Keratinocyte (primary cell): Measurements from ENCODE around the gene SFT2D1. TPM values are rescaled to one million over a fixed set of nuclear protein-coding genes. Genes with fewer than 3 reads are reported as not detected.

Experiments
- DNase-seq: peaks from one replicate; pipeline ENCODE4 v3.0.0-alpha.2; 2011; ENCODE audit warnings: low read depth, missing footprints, low spot score
- FAIRE-seq: peaks from 2 replicates; lab custom pipeline; 2011; peaks lifted over from hg19 to GRCh38; lab: Jason Lieb, UNC
- H2AFZ ChIP-seq: 2 replicates; pipeline ENCODE4 v1.6.0; 2012; ENCODE audit warnings: low read length, control low read depth, inconsistent platforms; ENCODE audit not compliant: control insufficient read depth
- H3K27ac ChIP-seq: 2 replicates; pipeline ENCODE4 v1.5.1; 2011; ENCODE audit warnings: low read length; ENCODE audit not compliant: control insufficient read depth, insufficient read depth
- H3K27me3 ChIP-seq: 3 replicates; pipeline ENCODE4 v1.6.0; 2011; ENCODE audit warnings: low read length; ENCODE audit not compliant: control insufficient read depth, insufficient read depth; ENCODE audit errors: extremely low read depth
- H3K36me3 ChIP-seq, 2 experiments: 2 replicates in 1 of 2; 3 replicates in 1 of 2; pipeline ENCODE4 v1.5.1; 2011; ENCODE audit warnings: low read length in 2 of 2, mild to moderate bottlenecking in 1 of 2; ENCODE audit not compliant: control insufficient read depth in 2 of 2, insufficient read depth in 2 of 2; ENCODE audit errors: extremely low read depth in 1 of 2
- H3K4me1 ChIP-seq: 3 replicates; pipeline ENCODE4 v1.5.1; 2011; ENCODE audit warnings: low read length; ENCODE audit not compliant: control insufficient read depth, insufficient read depth; ENCODE audit errors: extremely low read depth
- H3K4me2 ChIP-seq: 3 replicates; pipeline ENCODE4 v1.6.0; 2011; ENCODE audit warnings: low read depth, low read length; ENCODE audit not compliant: control insufficient read depth, insufficient read depth; ENCODE audit errors: extremely low read depth
- H3K4me3 ChIP-seq, 3 experiments: fragments of 200-600 bp in 1 of 3; sonication (generic) in 1 of 3; 2 replicates in 2 of 3; 3 replicates in 1 of 3; pipeline ENCODE4 v1.5.1; 2011 to 2016; ENCODE audit warnings: low read length in 3 of 3, mild to moderate bottlenecking in 3 of 3, control low read depth in 2 of 3, inconsistent platforms in 1 of 3, low read depth in 1 of 3, mixed read lengths in 1 of 3, mixed run types in 1 of 3, moderate library complexity in 1 of 3; ENCODE audit not compliant: control insufficient read depth in 2 of 3, insufficient read depth in 2 of 3; ENCODE audit errors: extremely low read depth in 1 of 3
- H3K79me2 ChIP-seq: 2 replicates; pipeline ENCODE4 v1.6.0; 2012; ENCODE audit warnings: low read length; ENCODE audit not compliant: control insufficient read depth, insufficient read depth
- H3K9ac ChIP-seq: 3 replicates; pipeline ENCODE4 v1.6.0; 2011; ENCODE audit warnings: low read length; ENCODE audit not compliant: control insufficient read depth, insufficient read depth; ENCODE audit errors: extremely low read depth
- H3K9me1 ChIP-seq: 3 replicates; pipeline ENCODE4 v1.6.0; 2011; ENCODE audit warnings: low read length; ENCODE audit not compliant: control insufficient read depth, insufficient read depth; ENCODE audit errors: extremely low read depth
- H3K9me3 ChIP-seq: 2 replicates; pipeline ENCODE4 v1.5.1; 2012; ENCODE audit warnings: low read depth, low read length; ENCODE audit not compliant: control insufficient read depth
- H4K20me1 ChIP-seq: 3 replicates; pipeline ENCODE4 v1.6.0; 2011; ENCODE audit warnings: low read length; ENCODE audit not compliant: control insufficient read depth, insufficient read depth; ENCODE audit errors: extremely low read depth
- CTCF ChIP-seq, 3 experiments: IDR thresholded peaks in 1 of 3; conservative IDR thresholded peaks in 1 of 3; optimal IDR thresholded peaks in 1 of 3; 2 replicates in 2 of 3; 3 replicates in 1 of 3; pipeline versions ENCODE3 to v1.5.1; 2011; ENCODE audit warnings: low read length in 3 of 3, mild to moderate bottlenecking in 3 of 3, moderate library complexity in 2 of 3, control low read depth in 1 of 3, inconsistent platforms in 1 of 3; ENCODE audit not compliant: insufficient read depth in 2 of 3; ENCODE audit errors: extremely low read depth in 1 of 3
- EZH2 ChIP-seq: IDR thresholded peaks from one replicate; pipeline ENCODE4 v1.6.1; 2012; ENCODE audit warnings: inconsistent platforms, mild to moderate bottlenecking, low read length, moderate library complexity
- dilution Hi-C: fragments of 300-500 bp; cut with MboI; formaldehyde crosslinking; loops from one replicate; pipeline ENCODE4 v1.7.0; 2020; ENCODE audit warnings: low sequenced_read_pairs; ENCODE audit not compliant: extremely low pct_ligation_motif_present
- polyA plus RNA-seq, 5 experiments: library from polyadenylated mRNA; depleted of rRNA in 3 of 5; stranded (reverse) in 3 of 5; stranded (forward) in 1 of 5; unstranded in 1 of 5; fragments of >200 nt; gene quantifications; 1 replicate in 1 of 5; 2 replicates in 3 of 5; 3 replicates in 1 of 5; pipeline versions ENCODE4 v1.2.1 to v1.2.3, GENCODE V29; 2011 to 2012; ENCODE audit warnings: missing spikeins in 2 of 5, low read depth in 1 of 5, low replicate concordance in 1 of 5

The SFT2D1 gene
- polyA plus RNA-seq, 1 donor (not counting 4 experiments of a cell fraction or from before 2014, with no cell fraction given) = 84.3 TPM

DNA sequence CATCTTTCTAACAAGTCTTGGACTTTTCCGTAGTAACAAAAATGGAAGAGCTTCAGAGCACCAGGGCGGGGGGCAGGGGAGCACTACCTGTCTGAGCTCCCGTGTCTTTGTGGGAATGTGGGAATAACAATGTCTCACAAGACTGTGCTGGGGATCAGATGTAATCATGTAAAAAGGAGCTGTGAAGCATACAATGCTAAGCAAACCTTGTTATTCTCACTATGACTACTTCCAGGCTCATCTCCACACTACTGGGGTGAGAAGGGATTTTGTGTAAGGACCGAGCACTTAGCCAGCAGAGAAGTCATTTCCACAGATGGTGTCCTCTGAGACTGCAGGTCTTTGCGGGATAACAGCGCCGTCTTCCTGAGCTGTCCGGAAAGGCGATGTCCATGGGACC lies 61.2 kb downstream of the SFT2D1 start:
- Histone ChIP-seq H3K27me3 (peaks cover 7% of the 10 kb centered on the region), H3K36me3 (no peaks in the 10 kb centered on the region), H3K27ac (no peak overlapping the region), H3K4me1 (no peaks in the 10 kb centered on the region), H3K9me3 (no peaks in the 10 kb centered on the region), H3K4me3 (no peak overlapping the region), H3K79me2 (no peaks in the 10 kb centered on the region), H3K4me2 (no peak overlapping the region), H2AFZ (no peak overlapping the region), H4K20me1 (no peaks in the 10 kb centered on the region), H3K9me1 (no peaks in the 10 kb centered on the region), H3K9ac (no peak overlapping the region)
- DNase-seq (no peak), FAIRE-seq (no peak)
- no peak for TF ChIP-seq CTCF (optimal IDR thresholded peaks at IDR 0.05 in 1 of 3, IDR thresholded peaks at IDR 0.05 in 1 of 3, conservative IDR thresholded peaks at IDR 0.05 in 1 of 3; ENCODE audit: extremely low read depth in 1 of 3, insufficient read depth in 2 of 3, low read length in 3 of 3)
- TF ChIP-seq EZH2 = no peak
- dilution Hi-C loops = no loop called here

DNA sequence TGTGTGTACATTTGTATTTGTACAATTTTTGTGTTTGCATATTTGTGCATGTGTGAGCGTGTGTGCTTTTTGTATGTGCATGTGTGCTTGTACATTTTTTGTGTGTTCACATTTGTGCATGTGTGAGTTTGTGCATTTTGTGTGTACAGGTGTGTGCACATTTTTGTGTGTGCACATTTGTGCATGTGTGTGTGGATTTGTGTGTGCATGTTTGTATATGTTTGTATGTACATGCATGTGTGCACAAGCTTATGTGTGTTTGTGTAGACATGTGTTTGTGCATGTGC lies 63.0 kb downstream of the SFT2D1 start:
- no peaks in the 10 kb centered on the region for H3K79me2 ChIP-seq
- no peaks in the 10 kb centered on the region for H3K27me3 ChIP-seq
- dilution Hi-C loops = no loop called here
- H3K4me2 ChIP-seq = no peak overlapping the region
- H3K9me3 ChIP-seq = no peaks in the 10 kb centered on the region
- H3K36me3 ChIP-seq = no peaks in the 10 kb centered on the region
- H3K9me1 ChIP-seq = no peaks in the 10 kb centered on the region
- TF ChIP-seq EZH2 (no peak), CTCF (optimal IDR thresholded peaks at IDR 0.05 in 1 of 3, IDR thresholded peaks at IDR 0.05 in 1 of 3, conservative IDR thresholded peaks at IDR 0.05 in 1 of 3; ENCODE audit: extremely low read depth in 1 of 3, insufficient read depth in 2 of 3, low read length in 3 of 3) (no peak)
- H4K20me1 ChIP-seq = no peaks in the 10 kb centered on the region
- H3K4me1 ChIP-seq = no peaks in the 10 kb centered on the region
- H2AFZ ChIP-seq = no peak overlapping the region
- FAIRE-seq (no peak), DNase-seq (no peak)
- H3K4me3 ChIP-seq = no peak overlapping the region
- H3K9ac ChIP-seq = no peak overlapping the region
- H3K27ac ChIP-seq = no peak overlapping the region
